Fibroblast of pulmonary artery (primary cell): ENCODE results near the gene FMO1.

Experiments used
- DNase-seq: peaks from one replicate; pipeline ENCODE4 v3.0.0-alpha.2; 2010; ENCODE audit warnings: low read depth
- H3K4me3 ChIP-seq: replicated peaks from 2 replicates; pipeline ENCODE4 v1.5.1; 2011; ENCODE audit warnings: low read depth, mild to moderate bottlenecking, control low read depth, low read length, moderate library complexity
- CTCF ChIP-seq: IDR thresholded peaks from 2 replicates; pipeline ENCODE4 v1.5.1; 2011; ENCODE audit warnings: mild to moderate bottlenecking, control low read depth, low read length, inconsistent platforms; ENCODE audit errors: missing control alignments

Gene FMO1

DNA sequence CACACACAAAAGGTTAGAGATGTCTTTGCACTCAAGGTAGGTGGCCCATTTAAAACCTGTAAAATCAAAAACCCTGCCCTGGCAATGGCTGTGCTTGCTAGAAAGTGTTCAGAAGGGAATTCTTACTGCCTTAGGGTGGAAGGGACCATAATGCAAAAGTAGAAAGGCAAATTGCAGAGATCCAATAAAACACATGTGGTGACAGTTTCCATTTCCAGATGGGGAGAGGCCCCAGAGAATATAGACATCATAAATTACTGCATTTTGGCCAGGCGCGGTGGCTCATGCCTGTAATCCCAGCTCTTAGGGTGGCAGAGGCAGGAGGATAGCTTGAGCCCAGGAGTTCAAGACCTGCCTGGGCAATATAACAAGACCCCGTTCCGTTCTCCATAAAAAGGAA lies 13.0 kb downstream of the FMO1 start:
- H3K4me3 ChIP-seq: no peak overlapping the region
- no peak for TF ChIP-seq CTCF
- DNase-seq: no peak

- no peak for TF ChIP-seq CTCF
- DNase-seq: no peak
- H3K4me3 ChIP-seq: no peak overlapping the region
Measured at GRCh38 chr1:171263901-171264300, 15.6 kb downstream of the FMO1 start.

- no peak for TF ChIP-seq CTCF
Measured at GRCh38 chr1:171265686-171266085, 17.4 kb downstream of the FMO1 start.

DNA sequence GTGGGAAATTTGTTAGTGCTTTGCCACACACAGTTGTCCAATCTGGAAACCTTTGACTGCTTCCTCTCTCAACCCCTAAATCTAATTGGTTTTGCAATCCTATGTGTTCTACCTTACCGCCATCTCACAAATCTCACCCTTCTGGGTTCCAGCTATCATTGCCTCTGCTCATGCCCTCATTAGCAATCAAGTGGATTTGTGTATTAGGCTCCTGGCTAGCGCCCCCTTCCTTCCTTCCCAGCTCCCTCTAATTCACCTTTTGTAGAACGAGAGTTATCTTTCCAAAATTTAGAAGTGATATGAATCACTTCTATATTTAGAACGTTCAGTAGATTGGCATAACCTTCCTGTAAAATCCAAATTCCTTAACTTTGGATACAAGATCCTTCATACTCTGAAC lies 18.6 kb downstream of the FMO1 start:
- TF ChIP-seq CTCF: no peak
- no peak overlapping the region for H3K4me3 ChIP-seq

More at GRCh38 chr1:171265686-171266085, 17.4 kb downstream of the FMO1 start:
- no peak for DNase-seq
- no peak overlapping the region for H3K4me3 ChIP-seq

DNA sequence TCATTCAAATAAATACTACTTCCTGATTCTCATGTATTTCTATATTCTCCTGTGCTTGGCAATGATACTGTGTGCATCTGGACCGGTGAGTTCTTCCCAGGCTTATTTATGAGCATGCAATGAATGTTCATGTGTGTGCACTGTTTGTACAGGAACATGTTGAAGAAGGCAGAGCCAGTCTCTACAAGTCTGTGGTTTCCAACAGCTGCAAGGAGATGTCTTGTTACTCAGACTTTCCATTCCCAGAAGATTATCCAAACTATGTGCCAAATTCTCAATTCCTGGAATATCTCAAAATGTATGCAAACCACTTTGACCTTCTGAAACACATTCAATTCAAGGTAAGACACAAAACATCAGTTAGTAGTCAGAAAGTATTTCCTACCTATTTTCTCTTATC lies 19.1 kb downstream of the FMO1 start:
- no peak for TF ChIP-seq CTCF
- no peak overlapping the region for H3K4me3 ChIP-seq
- DNase-seq: peak; percentile 16

More for the DNA sequence above, 18.6 kb downstream of the FMO1 start:
- no peak for DNase-seq

DNA sequence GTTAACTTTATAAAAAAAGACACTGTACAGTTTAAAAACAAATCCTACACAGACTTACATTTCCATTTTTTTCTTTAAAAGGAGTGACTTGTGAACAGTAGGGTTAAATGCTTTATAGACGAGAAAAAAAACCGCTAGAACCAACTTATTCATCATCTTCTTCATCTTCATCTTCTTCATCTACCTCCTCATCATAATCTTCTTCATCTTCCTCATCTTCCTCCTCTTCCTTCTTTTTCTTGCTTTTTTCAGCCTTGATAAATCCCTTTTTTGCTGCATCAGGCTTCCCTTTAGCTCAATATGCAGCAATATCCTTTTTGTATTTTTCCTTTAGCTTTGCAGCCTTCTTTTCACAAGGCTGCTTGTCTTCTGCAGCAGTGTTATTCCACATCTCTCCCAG lies 22.5 kb downstream of the FMO1 start:
- no peak for TF ChIP-seq CTCF
- DNase-seq: no peak
- no peak overlapping the region for H3K4me3 ChIP-seq

- no peak for TF ChIP-seq CTCF
- no peak overlapping the region for H3K4me3 ChIP-seq
- DNase-seq: no peak
Measured at GRCh38 chr1:171277534-171277933, 29.2 kb downstream of the FMO1 start.
